Ishikawa (cell line): ENCODE data around the gene COLQ.

Source experiments
- CEBPB ChIP-seq: IDR thresholded peaks from 2 replicates; pipeline ENCODE4 v1.6.1; 2012
- CREB1 ChIP-seq: IDR thresholded peaks from 2 replicates; pipeline ENCODE4 v1.6.1; 2012; ENCODE audit warnings: low read depth
- EGR1 ChIP-seq: IDR thresholded peaks from 2 replicates; pipeline ENCODE4 v1.6.1; 2012
- EP300 ChIP-seq: IDR thresholded peaks from 2 replicates; pipeline ENCODE4 v1.6.1; 2012; ENCODE audit warnings: borderline replicate concordance
- FOXM1 ChIP-seq: IDR thresholded peaks from 2 replicates; pipeline ENCODE4 v1.6.1; 2012; ENCODE audit warnings: low read depth, borderline replicate concordance
- MAX ChIP-seq: IDR thresholded peaks from 2 replicates; pipeline ENCODE4 v1.6.1; 2012
- NFIC ChIP-seq: IDR thresholded peaks from 2 replicates; pipeline ENCODE4 v1.6.1; 2012
- RAD21 ChIP-seq: IDR thresholded peaks from 2 replicates; pipeline ENCODE4 v1.6.1; 2012; ENCODE audit warnings: low read depth
- REST ChIP-seq: IDR thresholded peaks from 2 replicates; pipeline ENCODE4 v1.6.1; 2012; ENCODE audit warnings: low read depth, mild to moderate bottlenecking
- TAF1 ChIP-seq: IDR thresholded peaks from 2 replicates; pipeline ENCODE4 v1.6.1; 2012; ENCODE audit warnings: low read depth, mild to moderate bottlenecking
- TCF12 ChIP-seq: IDR thresholded peaks from 2 replicates; pipeline ENCODE4 v1.6.1; 2012; ENCODE audit warnings: low read depth
- USF1 ChIP-seq: IDR thresholded peaks from 2 replicates; pipeline ENCODE4 v1.6.1; 2012
- YY1 ChIP-seq: IDR thresholded peaks from 2 replicates; pipeline ENCODE4 v1.6.1; 2012; ENCODE audit warnings: low read depth
- ZBTB7A ChIP-seq: IDR thresholded peaks from 2 replicates; pipeline ENCODE4 v1.6.1; 2012; ENCODE audit warnings: low read depth

GRCh38 chr3:15404767-15405166 lies 116.7 kb downstream of the COLQ start:
- TF ChIP-seq MAX (no peak), TAF1 (no peak), YY1 (no peak), RAD21 (no peak), FOXM1 (no peak), TCF12 (no peak), USF1 (no peak), NFIC (no peak), EP300 (no peak), ZBTB7A (no peak), EGR1 (no peak), REST (no peak), CREB1 (no peak), CEBPB (no peak)
